HG03025 (cell line): ENCODE measurements around the gene JMJD6.
A peak's percentile ranks its signal among the peaks of the same experiment; 100 is the strongest.
"Not testable (repeated sequence)": the region's sequence is repeated elsewhere in the genome, so short reads cannot be mapped to it uniquely, and the experiment has no call there.

Experiments
- ATAC-seq: cut with Tn5 transposase; IDR thresholded peaks from one replicate; pipeline ENCODE4 v1.9.1; 2021; ENCODE audit warnings: mild to moderate bottlenecking, moderate library complexity; ENCODE audit not compliant: unreplicated experiment, low FRiP score

JMJD6 gene

DNA sequence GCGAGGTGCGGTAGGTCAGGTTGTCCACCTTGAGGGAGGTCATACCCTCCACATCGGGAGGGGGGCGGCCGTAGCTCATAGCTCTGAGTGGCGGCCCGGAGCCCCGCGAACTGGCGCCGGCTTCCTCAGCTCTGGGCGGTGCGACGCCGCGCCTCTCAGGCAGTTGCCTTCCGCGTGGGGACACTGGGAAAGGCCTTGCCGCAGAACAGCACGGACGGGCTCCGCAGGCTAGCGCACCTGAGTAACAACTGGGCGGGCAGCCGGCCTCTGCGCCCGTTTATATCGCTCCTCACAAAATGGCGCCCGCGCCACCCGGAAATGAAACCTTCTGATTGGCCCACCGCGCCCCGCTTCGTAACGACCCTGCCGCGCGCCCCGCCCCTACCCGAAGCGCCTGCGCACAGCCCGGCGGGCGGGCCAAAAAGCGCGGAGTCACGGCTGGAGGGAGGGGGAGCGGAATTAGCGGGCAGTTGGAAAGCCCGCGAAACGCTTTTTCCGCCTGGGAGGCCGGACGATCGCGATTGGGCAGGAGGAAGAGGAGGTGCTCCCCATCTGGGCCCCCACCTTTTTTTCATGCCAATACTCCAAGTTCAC, 10.8 kb upstream of the JMJD6 start, which contains the start of gene SRSF2:
TSS of gene SRSF2 (minus strand) at position 250 of the 594 bp plus-strand sequence. CDS start at position 79, 171 bp downstream.
- ATAC-seq, result peak; percentile 72

DNA sequence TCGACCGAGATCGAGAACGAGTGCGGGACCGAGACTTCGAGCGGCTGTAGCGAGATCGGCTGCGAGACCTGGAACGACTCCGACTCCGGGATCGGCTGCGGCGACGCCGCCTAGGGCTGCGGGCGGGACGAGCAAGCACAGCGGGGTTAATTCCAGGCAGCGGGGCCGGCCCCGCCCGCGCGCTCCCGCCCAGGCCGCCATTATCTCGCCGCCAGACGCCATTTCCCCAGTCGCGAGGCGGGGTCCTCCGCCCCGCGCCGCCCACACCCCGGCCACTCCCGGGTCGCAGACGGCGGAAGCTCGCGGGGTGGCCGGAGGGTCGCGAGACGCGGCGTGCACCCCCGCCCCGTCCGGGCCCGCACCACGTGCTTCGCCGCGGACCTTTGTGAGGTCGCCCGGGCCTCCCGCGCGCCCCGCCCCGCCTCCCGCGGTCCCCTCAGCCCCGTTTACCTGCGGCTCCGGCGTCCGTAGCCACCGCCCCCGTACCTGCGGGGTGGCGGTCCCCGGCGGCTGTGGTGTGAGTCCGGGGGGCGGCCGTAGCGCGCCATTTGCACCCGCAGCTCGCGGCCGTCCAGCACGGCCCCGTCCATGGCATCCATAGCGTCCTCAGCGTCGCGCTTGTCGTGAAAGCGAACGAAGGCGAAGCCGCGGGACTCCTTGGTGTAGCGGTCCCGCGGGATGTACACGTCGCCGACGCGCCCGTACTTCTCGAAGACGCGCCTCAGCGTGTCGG, 10.1 kb upstream of the JMJD6 start:
- ATAC-seq, result peak; percentile 16

DNA sequence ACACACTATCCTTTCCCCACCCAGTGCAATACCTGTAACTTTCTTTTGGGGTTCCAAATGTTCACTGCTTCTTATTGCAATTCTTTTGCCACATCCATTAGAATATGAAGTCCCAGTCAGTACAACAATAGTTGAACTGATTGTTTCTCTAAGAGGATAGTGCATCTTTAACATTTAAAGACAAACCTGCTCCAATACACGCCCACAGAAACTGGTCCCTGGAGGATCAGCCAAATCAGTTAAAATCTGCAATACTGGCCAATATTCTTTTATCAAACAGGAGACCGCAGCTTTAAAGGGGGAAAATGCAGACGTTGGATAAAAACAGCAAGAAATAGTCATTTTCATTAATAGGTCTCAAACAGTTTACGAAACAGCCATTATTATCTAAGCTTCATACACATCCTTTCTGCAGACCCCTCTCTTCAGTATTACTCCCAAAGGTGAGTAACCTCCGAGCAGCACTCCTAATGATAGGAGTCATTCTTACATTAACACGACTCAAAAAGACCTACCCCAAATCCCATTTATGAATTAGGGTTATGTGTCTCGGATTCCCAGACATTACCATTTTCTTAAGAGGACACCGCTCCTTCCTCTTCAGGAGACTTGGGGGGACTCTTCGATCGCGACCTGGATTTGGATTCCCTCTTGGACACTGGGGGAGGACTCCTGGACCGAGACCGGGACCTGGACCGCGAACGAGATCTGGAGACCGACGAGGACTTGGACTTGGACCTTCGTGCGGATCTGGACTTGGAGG, 9.4 kb upstream of the JMJD6 start:
- no peak for ATAC-seq

DNA sequence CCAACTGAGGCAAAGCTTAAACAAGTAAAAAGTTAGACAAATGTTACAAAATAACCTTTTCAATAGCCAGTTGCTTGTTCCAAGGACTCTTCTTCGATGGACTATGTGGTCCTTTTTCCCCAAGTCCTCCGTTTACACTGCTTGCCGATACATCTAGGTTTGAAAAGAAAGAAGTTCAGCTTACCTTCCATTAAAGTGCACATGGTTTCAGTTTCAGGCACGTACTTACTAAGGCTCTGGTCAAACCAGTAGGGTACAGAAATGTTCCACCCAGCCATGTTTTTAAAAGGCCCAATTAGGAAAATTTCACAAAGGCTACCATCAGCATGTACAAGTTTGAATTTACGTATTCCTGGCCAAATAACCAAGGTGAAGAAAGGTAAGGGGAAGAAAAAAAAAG, 8.6 kb upstream of the JMJD6 start:
- no peak for ATAC-seq

DNA sequence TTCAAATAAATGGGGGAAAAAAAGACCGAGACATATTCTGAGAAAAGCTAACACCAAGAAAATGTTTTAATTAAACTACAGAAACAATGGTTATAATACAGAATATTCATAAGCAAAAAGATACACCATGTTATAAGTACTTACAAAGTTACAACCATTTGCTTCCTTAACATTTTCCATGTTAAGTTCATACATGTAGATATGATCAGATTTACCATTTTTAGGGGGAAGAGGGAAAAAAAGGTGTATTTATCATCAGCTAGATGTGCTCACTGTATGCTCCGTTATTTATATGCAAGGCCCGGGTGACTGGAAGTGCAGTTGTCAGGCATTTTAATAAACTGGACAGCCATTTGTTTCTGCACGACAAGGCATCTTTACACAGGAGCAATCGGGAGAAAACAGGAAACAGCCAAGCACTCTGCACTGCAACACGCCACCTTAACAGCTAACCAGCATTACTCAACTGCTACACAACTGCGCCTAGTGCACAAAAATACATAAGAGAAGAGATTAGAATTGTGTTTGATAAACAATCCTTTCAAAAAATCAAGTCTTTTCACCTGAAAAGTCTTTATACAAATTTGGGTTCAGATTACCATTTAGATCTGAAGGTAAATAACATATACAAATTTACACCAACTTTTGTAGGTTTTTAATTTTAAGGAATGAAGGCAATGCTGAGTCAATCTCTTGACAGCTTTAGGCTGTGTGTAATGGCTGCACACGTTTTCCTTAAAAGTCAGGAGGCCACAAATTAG, 7.9 kb upstream of the JMJD6 start:
- no peak for ATAC-seq

DNA sequence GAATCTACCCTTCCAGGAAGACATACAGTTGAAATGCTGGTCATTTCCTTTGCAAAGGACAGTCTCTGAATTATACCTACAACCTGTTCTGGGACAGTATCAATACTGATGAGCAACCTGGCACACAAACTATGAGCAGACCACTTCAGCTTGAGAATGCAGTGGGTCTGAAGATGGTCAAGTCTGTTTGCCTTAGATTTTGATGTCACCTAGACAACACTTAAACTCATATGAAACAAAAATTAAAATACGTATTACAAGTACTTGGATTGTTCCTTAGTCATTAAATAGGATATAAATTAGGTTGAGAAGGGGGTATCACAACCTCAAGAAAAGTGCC, 7.2 kb upstream of the JMJD6 start:
- ATAC-seq, result no peak

DNA sequence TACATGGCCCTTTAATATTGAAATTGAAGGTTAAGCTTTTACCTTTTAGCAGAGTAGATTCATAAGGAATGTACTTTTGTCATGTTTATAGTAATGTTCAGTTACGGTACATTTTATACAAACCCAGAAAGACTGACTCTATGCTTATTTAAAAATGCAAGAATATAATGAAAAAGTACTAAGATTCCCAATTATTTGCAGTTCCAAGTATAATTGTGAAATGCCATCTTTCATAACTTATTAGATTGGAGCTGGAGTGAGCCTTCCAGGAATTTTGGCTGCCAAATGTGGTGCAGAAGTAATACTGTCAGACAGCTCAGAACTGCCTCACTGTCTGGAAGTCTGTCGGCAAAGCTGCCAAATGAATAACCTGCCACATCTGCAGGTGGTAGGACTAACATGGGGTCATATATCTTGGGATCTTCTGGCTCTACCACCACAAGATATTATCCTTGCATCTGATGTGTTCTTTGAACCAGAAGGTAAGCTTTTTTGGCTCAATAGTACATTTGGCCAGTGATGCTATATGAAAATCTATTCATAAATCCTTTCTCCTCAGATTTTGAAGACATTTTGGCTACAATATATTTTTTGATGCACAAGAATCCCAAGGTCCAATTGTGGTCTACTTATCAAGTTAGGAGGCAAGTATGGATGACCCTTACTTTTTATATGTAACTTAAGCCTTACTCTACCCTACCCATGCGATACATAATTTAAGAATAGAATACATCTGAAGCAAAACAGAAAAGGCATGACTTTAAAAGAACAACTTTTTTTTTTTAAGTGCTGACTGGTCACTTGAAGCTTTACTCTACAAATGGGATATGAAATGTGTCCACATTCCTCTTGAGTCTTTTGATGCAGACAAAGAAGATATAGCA, 6.6 kb upstream of the JMJD6 start:
- ATAC-seq, result no peak

DNA sequence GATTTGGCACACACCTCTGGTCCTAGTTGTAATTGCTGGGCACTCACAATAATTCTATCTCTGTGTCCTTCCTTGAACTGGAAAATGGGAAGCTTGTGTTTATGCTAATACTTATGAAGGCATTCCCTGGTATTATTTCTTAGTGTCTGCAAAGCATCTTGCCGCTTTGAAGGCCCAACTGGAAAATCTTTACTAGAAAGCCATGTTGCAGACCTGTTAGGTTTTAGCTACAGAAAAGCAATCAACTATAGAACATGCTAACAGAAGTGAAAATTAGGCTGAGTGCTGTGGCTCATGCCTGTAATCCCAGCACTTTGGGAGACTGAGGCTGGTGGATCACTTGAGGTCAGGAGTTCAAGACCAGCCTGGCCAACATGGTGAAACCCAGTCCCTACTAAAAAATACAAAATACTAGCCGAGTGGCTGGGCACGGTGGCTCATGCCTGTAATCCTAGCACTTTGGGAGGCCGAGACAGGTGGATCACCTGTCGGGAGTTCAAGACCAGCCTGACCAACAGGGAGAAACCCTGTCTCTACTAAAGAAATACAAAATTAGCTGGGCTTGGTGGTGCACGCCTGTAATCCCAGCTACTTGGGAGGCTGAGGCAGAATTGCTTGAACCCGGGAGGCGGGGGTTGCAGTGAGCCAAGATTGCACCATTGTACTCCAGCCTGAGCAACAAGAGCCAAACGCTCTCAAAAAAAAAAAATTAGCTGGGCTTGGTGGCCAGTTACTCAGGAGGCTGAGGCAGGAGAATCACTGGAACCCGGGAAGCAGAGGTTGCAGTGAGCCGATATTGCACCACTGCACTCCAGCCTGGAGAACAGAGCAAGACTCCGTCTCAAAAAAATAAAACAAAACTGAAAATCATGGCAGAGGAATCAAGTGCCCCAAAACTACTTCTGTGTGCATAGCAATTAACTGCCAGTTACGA, 5.7 kb upstream of the JMJD6 start:
- ATAC-seq, result not testable (repeated sequence)

DNA sequence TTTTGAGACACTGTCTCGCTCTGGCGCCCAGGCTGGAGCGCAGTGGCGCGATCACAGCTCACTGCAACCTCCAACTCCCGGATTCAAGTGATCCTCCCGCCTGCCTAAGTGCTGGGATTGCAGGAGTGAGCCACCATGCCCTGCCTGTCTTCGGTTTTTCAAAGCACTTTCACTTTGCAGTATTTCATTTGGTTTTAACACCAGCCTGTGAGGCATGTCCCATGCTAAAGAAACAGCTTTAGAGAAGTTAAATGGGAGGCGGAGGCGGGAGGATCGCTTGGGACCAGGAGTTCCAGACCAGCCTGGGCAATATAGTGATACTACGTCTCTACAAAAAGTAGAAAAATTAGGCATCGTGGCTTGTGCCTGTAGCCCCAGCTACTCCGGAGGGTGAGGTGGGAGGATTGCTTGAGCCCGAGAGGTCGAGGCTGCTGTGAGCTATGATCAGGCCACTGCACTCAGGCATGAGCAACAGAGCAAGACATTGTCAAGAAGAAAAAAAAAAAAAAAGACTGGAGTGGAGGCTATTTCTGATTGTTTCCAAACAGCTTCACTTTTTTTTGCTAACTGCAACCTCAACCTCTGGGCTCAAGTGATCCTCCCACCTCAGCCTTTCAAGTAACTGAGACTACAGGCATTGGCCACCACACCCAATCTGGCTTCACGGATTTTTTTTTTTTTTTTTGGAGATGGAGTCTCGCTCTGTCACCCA, 1.5 kb upstream of the JMJD6 start:
- ATAC-seq, result no peak

DNA sequence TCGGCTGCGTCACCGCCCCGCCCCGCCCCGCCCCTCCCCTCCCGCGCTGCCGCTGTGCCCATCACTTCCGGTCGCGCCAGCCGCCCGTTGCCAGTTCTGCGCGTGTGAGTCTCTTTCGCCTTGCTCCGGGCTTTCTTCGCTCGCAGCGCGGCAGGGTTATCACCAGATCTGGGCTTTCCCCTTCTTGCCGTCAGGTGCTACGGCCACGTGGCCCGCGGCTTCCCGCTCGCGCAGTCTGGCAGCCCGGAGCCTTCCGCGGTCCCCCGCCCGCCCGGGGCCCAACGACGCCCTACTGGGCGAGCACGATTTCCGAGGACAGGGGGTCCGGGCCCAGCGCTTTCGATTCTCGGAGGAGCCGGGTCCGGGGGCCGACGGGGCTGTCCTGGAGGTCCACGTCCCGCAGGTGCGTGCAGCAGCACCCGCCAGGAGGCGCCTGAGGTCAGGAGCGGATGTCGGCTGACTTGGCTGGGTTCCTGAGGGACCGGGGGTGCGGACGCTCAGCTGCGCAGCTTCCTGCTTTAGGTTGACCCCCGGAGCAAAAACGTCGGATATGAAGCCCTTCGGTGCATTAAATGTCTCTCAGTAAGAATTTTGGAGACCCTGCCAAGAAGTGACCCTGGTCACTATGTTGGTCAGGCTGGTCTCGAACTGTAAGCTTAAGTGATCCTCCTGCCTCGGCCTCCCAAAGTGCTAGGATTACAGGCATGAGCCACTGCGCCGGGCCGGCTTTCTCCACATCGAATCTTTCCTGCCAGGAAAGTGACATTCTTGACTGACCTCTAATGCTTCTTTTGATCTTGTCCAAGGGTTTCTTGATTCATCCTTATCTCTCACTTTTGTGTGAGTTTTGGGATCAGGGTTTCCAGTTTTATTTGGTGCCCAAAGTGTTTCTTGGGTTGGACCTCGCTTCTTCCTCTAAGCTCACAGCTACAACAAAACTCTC, 641 bp upstream of the JMJD6 start, which contains the start of gene METTL23:
TSS of gene METTL23 (plus strand) at position 64 of the 943 bp plus-strand sequence. CDS start 2,872 bp downstream, outside the sequence.
- peak; percentile 22 for ATAC-seq

DNA sequence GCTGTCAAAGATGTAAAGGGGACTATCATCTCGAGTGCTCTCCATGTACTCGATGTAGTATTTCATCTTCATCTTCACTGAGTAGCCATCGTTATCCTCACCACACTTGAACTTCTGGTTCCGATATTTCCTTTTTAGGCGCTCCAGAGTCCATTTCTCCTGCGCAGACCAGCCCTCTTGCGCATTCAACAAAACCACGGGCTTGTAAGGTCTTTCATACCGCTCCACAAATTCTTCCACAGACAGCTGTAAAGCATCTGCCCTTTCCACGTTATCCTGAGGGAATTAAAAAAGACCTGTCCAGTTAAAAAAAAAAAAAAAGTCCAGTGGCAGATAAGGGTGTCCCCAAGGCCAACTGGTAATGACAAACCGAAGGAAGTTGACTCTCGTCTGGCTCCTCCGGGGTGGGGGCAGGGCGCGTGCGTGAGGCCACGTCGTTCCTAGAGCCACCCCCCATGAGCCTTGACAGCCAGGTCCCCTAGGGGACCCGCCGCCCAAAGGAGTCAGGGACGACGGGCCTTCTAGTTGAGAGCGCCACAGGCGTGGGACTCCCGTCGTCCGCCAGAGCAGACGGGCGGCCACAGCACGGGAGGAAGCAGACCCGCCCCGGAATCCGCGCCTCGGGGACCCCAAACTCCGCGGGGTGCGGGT, 701 bp downstream of the JMJD6 start:
- peak; percentile 17 for ATAC-seq

DNA sequence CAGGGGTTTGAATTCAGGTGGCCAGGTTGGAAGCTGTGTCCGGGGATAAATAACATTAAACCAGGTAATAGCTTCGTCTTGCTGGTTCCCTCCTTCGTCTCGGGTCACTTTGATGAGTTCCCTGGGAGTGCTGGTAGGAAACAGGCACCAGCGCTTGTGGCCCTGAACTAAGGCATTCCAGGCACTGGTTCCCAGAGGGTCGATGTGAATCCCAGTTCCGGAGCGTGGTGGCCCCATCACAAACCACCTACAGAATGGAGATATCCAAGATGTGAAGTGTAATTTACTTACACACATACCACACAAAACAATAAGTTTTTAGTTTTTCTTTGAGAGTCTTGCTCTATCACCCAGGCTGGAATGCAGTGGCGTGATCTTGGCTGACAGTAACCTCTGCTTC, 2.6 kb downstream of the JMJD6 start:
- ATAC-seq, result no peak

DNA sequence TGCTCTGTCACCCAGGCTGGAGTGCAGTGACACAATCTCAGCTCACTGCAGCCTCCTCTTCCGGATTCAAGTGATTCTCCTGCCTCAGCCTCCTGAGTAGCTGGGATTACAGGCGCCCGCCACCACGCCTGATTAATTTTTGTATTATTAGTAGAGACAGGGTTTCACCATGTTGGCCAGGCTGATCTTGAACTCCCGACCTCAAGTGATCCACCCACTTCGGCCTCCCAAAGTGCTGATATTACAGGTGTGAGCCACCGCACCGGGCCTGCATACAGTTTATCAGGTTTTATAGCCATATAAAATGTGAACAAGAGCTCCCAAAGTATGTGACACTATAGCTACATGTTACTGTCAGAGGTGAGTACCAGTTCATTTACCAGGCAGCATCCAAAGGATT, 3.4 kb downstream of the JMJD6 start:
- not testable (repeated sequence) for ATAC-seq

DNA sequence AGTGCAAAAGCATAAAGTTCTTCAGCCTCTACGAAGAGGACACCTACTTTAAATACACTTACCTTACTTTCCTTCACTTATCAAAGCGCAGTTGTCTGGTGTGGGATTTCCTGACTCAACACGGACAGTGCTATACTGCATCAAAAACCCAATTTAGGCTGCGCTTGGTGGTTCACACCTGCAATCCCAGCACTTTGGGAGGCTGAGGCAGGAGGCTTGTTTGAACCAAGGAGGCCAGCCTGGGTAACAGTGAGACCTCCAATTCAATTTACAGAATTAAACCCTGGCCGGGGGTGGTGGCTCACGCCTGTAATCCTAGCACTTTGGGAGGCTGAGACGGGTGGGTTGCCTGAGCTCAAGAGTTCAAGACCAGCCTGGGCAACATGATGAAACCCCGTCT, 4.1 kb downstream of the JMJD6 start:
- ATAC-seq, result no peak

DNA sequence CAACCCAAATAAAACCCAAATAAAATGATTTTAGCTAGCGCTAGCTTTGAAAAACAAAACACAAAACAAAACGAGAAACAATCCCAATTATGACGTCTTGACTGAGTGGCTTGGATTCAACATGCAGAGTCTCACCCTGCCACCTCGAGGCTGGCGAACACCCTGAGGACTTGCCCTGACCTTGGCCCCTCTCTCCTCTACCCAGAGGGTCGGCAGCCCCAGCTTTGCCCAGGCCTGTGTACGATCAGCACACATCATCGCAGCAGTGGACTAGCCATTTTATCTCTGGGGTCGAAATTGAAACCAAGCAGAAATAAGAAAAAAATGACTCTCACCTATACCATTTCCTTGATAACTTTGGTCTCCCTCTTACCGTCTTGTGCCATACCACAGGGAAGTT, 4.9 kb downstream of the JMJD6 start:
- no peak for ATAC-seq

DNA sequence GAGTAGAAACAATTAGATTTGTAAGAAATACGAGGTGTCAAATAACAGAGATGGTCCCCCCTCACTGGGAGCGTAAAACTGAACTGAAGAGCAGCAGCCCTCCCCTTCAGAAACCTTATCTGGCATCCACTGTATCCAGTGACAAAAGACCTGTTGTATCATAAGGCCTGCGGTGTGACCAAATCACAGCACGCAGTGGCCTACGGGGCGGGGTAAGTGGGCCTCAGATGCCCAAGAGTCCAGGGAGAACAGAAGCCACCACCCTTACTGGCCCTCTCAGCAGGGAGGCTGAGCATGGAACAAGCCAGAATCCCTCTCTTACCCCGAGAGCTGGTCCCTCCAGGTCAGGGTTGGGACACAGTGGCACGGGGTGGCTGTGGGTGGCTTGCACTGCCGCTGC, 5.5 kb downstream of the JMJD6 start:
- no peak for ATAC-seq

DNA sequence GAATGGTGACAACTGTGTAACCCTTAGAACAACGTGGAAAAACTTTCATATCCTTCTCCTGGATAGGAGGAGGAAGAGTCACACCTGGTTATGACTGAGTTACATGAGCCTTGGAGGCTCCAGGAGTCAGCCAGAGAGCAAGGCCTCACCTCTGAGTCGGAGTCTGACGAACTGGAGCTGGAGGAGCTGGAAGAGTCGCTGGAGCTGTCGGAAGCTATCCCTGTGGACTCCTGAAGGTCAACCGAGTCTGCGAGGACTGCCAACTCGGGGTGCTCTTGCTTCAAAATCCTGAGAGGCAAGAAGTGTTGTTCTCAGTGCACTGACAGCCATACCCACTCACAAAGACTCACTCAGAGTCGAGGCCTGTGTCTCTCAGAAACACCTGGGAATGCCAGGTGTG, 6.2 kb downstream of the JMJD6 start:
- no peak for ATAC-seq
